GM18520 (cell line): ENCODE data around the gene TUBB4A.
A peak's percentile ranks its signal among the peaks of the same experiment; 100 is the strongest.

Source experiments
- ATAC-seq: cut with Tn5 transposase; IDR thresholded peaks from one replicate; pipeline ENCODE4 v1.9.1; 2021; ENCODE audit not compliant: unreplicated experiment

TUBB4A gene

DNA sequence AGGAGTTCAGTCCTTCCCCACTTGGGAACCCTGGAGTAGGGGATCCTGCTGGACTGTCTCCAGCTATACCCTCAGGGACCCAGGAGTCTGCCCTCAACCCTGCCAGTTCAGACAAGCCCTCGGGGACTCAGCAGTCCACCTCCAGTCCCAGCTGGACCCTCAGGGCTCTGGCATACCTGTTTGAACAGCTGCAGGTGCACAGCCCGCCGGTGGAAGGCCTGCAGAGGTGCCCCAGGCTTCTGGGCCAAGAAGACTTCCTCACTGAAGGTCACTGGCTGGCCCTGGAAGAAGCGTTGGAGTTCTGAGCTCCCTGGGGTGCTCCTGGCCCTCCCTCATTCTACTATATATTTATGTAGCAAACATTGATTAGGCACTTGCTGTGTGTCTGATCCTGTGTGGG, 29.4 kb downstream of the TUBB4A start:
- ATAC-seq = no peak

- no peak for ATAC-seq
These were observed 31.0 kb downstream of the TUBB4A start for GRCh38 chr19:6471076-6471475.

GRCh38 chr19:6470173-6470572, 31.9 kb downstream of the TUBB4A start:
- ATAC-seq = no peak

GRCh38 chr19:6467384-6467783, 34.7 kb downstream of the TUBB4A start:
- ATAC-seq = no peak

DNA sequence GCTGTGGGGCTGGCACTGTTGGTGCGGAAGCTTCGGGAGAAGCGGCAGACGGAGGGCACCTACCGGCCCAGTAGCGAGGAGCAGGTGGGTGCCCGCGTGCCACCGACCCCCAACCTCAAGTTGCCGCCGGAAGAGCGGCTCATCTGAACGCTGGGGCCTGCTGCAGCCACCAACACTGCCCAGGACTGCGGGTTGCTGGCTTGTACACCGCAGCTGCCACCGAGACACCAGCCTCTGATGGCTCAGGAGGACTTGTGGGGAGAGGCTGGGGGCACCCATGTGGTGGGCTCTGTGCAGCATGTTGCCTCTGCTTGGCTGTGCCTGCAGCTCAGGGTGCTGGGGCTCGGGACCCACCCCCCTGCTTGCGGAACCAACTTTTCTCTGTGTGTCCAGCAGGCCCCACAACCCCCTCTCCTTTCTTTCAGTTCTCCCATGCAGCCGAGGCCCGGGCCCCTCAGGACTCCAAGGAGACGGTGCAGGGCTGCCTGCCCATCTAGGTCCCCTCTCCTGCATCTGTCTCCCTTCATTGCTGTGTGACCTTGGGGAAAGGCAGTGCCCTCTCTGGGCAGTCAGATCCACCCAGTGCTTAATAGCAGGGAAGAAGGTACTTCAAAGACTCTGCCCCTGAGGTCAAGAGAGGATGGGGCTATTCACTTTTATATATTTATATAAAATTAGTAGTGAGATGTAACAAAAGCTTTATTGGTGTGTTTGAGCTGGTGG, 35.4 kb downstream of the TUBB4A start:
- no peak for ATAC-seq

DNA sequence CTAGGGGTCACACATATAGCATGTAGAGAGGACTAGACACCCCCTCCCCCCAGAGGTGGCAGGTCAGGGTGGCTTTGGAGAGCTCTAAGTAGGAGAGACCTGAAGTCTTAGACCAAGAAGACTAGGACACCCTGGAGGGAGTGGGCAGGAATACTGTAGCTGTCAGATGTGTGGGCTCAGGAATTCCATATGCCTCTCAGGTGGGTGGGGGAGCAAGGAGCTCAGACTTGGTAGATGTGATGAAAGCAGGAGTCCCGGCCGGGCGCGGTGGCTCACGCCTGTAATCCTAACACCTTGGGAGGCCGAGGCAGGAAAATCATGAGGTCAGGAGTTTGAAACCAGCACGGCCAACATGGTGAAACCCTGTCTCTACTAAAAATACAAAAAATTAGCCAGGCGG, 36.4 kb downstream of the TUBB4A start:
- no peak for ATAC-seq

GRCh38 chr19:6465006-6465405, 37.1 kb downstream of the TUBB4A start:
- no peak for ATAC-seq

DNA sequence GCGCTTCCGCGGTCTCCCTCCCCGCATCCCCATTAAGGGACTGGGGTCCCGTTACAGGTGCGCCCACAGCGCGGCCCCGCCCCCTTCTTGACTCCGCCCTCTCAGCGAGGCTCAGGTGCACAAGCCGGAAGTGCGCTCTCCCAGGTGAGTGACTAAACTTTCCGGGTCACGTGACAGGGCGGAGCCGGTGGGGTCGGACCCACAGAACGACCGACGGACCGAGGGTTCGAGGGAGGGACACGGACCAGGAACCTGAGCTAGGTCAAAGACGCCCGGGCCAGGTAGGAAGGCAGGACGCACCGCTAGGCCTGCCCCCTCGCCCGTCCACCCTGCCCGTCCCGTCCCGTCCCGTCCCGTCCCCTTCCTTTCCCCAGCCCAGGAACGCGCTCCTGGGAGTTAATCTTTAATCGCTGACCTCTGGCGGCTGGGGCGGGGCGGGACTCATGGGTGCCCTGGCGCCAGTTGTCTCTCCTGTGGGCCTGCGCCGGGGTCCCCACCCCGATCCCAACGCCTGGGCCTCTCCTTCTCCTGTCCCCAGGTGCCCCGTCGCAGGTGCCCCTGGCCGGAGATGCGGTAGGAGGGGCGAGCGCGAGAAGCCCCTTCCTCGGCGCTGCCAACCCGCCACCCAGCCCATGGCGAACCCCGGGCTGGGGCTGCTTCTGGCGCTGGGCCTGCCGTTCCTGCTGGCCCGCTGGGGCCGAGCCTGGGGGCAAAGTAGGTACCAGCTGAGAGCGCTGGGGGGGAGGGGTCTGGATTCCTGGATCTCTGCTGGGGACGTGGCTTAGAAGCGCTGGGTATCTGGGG, 37.8 kb downstream of the TUBB4A start, which contains the start of gene CRB3:
TSS of gene CRB3 (plus strand) at position 202 of the 804 bp plus-strand sequence. CDS start at position 633, 431 bp downstream.
- no peak for ATAC-seq

DNA sequence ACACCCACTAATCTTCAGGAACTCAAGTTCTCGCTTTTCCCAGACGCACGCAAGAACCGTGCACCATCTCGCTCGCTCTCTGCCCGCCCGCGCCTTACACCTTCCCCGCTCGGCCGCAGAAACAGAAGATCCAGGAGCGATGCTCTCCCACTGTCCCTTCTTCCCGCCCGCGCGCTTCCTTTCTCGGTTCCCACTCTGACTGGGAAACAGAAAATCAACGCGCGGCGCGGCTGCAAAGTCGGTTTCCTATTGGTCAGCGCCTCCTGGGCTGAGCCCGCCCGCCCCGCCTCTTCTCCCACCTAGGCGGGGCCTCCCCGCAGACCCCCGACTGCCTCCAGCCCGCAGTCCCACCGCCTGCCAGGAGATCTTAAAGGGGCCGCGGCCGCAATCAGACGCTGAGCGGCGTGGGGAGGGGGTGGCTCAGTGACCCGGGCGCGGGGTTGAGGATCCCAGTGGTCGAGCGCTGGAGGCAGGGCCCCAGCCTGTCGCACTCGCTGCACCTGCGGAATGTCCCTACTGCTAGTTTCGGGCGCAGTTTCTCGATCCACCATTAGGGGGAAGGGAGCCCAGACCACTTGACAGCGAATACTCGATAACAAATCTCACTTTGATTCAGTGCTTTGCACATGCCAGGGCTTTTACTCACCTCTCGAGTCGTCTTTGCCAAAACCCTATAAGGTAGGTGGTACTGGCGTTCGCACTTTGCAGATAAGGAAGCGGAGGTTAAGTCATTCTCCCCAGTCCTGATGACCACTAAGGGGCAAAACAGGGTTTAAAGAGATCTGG, 41.8 kb downstream of the TUBB4A start:
- peak; percentile 78 for ATAC-seq

DNA sequence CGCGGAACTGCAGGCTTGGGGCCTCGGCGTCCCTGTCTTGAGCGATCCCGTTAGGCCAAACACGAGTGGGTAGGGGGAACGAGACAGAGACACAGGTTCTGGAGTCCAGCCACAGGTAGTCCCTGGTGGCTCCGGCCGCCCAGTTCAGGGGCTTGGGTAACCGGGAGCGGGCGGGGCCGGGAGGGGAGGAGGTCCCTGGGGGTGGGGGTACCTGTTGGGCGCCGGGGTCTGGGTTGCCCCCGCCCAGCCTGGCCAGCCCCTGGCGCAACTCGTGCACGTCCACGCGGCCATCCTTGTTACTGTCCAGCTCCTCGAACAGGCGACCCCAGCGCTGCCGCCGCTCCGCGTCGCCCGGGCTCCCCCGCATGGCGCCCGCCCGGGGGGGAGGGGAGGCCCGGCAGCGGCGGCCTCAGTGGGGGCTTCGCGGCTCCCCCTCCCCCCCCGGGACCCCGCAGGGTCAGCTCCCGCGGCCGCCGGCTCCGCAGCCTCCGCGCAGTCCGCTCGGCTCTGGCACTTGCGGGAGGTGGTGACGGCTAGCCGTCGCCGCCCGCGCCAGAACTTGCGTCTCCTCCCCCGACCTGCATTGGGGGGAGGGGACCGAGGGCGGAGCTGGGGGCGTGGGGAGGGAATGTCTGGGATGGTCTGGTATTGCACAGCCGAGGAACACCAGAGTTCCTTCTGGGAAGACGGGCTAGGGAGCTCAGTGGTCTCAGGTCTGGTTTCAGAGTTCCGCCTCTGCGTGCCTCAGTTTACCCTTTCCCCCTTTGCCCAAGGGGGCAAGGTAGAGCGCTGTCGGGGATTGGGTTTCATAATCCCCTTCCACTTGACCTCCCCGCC, 42.6 kb downstream of the TUBB4A start, which contains the start of gene SLC25A23:
TSS of gene SLC25A23 (minus strand) at position 531 of the 837 bp plus-strand sequence. CDS start at position 367, 164 bp downstream.
- ATAC-seq = peak; percentile 20

DNA sequence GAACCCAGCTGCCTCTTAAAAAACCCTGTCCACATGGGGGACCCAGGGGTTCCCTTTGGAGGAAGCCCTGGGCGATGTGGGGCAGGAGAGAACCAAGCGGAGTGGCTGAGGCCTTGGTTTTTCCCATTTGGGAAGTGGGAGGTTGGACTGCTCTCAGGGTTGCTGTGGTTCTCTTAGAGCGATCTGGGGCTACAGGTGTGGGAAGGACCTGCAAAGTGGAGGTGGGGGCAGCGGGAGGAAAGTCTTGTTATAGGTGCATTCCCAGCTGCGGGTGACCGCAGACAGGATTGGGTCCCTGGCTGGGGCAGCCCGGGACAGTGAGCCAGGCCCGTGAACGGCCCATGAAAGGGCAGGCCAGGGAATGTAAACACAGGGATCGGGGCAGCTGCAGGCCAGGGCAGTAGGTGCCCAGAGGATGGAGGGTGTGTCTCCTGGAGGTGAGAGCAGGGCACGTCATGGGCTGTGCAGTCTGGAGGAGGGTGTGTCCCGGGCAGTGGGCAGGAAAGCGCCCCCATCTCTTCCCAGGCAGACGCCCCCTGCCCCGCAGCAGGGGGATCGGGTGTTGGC, 43.3 kb downstream of the TUBB4A start:
- no peak for ATAC-seq

DNA sequence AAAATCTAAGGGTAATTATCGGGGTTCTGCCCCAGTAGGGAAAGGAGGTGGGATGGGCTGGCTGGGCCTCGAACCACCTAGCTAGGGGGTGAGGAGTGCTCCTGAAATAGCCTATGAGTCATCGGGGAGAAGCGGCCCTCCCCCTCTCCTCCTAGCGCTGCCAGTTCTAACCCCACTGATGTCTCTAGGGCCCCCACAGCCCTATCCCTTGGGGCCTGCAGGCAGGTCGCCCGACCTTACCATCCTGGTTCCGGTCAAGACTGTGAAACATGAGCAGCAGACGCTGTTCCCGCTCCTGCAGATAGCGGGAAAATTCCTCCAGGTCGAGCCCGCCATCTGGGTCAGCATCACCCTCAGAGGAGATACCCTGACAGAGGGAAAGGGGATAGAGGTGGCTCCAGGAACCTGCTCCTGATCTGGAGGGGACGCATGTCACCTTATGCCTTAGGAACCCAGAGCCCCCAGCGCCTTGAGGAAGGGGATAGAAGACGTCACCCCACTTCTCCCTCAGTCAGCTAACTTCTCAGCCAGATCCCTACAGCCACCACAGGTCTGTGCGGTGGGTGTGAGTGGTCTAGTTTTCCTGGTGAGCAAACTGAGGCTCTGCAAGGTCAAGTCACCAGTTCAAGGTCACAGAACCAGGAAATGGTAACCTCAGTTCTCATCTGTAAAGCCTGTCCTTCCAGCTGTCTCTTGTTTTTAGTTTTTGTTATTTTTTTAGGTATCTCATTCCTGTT, 44.0 kb downstream of the TUBB4A start:
- ATAC-seq = no peak

DNA sequence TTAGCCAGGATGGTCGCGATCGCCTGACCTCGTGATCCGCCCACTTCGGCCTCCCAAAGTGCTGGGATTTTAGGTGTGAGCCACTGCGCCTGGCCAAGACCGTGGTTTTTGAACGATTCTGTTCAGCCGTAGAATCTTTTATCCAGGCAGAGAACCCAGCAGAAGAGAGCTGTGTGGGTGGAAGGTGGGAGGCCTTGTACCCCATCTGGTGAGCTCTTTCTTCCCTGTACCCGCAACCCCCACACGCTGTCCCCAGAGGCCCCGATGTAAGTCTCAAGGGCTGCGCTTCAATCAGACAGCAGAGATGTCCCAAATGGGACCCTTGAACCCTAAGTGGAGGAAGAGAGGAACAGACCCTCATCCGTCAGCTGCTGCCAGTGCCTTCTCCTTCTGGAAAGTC, 46.2 kb downstream of the TUBB4A start:
- no peak for ATAC-seq

- no peak for ATAC-seq
These were observed 48.1 kb downstream of the TUBB4A start for GRCh38 chr19:6453951-6454565.

- no peak for ATAC-seq
These were observed 49.2 kb downstream of the TUBB4A start for GRCh38 chr19:6452899-6453298.

DNA sequence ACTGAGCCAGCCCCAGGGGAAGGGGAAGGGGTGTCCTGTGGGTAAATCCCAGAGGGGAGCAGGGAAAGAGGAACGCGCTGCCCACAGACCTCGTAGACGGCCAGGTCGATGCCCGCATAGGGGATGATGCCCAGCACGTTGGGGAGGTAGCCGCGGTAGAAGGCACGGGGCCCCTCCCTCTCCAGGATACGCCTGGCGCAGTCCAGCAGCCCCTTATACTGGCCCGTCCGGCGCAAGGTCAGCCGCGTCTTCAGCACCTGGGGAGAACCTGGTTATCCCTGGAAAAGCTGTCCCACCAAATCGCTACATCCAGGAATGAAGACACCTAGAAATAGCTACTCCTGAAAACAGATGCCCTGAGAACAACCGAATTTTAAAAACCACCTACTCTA, 49.9 kb downstream of the TUBB4A start:
- ATAC-seq = no peak

GRCh38 chr19:6451583-6452222, 50.4 kb downstream of the TUBB4A start:
- no peak for ATAC-seq

DNA sequence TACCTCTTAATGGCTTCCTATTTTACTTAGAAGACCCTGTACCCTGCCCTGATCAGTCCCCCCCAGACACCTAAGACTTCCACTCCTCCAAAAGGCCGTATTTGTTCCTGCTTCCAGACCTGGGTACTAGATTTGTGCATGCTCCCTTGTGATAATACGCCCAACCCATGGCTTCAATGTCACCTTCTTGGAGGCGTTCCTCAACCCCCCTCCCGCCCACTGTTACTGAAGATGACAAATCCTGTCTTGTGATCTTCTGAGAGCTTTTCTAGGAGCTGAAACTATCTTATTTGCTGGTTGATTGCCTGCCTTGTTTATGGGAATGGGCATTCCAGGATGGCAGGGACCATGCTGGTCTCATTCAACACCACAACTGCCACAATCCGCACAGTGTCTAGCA, 51.9 kb downstream of the TUBB4A start:
- no peak for ATAC-seq

DNA sequence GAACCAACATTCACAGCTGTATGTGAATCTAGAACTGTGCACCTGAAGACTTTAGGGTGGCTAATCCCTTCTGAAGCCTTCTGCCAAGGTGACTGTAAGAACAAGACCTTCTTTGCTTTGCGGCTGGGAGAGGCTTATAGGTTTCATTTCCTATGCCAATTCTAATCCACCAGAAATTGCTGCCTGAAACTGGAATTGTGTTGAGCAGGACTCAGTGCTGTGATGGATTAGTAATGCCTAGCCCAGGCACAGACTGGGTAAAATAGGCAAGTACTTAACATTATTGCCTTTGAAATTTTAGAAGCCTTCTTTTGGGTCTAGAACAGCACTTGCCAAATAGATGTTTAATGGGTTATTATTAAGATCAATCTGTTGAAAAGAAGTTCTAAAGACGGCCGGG, 54.1 kb downstream of the TUBB4A start:
- no peak for ATAC-seq
